NCI-H2029 treated with DMSO at 0.1 percent for 48 hours (cell line): Measurements from ENCODE around the gene CEP164.
"Not testable (repeated sequence)": the region's sequence is repeated elsewhere in the genome, so short reads cannot be mapped to it uniquely, and the experiment has no call there.

Experiments
- DNase-seq: peaks from one replicate; lab custom pipeline; 2025; lab: John Stamatoyannopoulos, UW

The CEP164 gene

DNA sequence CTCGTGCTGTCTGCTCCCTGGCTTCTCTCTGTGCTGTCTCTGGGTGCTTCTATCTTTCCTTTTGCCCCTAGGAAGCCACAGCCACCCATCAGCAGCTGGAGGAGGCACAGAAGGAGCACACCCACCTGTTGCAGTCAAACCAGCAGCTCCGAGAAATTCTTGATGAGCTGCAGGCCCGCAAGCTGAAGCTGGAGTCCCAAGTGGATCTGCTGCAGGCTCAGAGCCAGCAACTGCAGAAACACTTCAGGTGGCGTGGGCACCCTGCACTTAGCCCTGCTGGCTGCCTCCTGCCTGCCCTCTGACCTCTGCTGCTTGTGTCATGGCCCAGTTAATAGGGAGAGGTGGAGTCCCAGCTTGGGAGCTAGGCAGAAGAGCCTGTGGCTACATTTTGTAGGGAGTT, 67.8 kb downstream of the CEP164 start:
- DNase-seq = no peak

DNA sequence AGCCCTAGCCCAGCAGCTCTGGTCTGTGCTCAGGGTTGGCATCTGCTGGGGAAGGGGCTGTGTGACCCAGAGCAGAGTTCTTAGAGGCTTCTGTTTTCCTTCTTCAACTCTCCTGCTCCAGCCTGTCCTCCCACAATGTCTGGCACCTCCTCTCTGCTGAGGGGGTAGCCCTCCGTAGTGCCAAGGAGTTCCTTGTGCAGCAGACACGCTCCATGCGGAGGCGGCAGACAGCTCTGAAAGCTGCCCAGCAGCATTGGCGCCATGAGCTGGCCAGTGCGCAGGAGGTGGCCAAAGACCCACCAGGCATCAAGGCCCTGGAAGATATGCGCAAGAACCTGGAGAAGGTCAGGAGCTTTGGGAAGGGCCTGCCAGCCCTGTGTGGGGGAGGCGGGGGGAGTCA, 69.3 kb downstream of the CEP164 start:
- no peak for DNase-seq

DNA sequence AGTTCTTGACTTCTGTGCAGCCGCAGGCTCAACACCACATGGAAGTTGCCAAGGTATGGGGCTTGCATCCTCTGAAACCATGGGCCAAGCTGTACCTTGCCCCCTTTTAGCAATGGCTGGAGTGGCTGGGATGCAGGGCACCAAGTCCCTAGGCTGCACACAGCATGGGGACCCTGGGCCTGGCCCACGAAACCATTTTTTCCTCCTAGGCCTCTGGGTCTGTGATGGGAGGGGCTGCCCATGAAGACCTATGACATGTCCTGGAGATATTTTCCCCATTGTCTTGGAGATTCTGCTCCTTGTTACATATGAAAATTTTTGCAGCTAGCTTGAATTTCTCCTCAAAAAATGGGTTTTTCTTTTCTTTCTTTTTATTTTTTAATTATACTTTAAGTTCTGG, 71.0 kb downstream of the CEP164 start:
- not testable (repeated sequence) for DNase-seq

DNA sequence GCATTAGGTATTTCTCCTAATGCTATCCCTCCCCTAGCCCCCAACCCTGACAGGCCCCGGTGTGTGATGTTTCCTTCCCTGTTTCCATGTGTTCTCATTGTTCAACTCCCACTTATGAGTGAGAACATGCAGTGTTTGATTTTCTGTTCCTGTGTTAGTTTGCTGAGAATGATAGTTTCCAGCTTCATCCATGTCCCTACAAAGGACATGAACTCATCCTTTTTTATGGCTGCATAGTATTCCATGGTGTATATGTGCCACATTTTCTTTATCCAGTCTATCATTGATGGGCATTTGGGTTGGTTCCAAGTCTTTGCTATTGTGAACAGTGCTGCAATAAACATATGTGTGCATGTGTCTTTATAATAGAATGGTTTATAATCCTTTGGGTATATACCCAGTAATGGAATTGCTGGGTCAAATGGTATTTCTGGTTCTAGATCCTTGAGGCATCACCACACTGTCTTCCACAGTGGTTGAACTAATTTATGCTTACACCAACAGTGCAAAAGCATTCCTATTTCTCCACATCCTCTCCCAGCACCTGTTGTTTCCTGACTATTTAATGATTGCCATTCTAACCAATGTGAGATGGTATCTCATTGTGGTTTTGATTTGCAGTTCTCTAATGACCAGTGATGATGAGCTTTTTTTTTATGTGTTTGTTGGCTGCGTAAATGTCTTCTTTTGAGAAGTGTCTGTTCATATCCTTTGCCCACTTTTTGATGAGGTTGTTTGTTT, 71.6 kb downstream of the CEP164 start:
- DNase-seq = not testable (repeated sequence)

DNA sequence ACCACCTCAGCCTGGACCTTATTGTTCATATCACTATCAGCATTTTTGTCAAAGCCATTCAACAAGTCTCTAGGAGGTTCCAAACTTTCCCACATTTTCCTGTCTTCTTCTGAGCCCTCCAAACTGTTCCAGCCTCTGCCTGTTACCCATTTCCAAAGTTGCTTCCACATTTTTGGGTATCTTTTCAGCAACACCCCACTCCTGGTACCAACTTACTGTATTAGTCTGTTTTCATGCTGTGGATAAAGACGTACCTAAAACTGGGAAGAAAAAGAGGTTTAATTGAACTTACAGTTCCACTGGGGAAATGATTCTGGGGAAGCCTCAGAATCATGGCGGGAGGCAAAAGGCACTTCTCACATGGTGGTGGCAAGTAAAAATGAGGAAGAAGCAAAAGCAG, 78.2 kb downstream of the CEP164 start:
- DNase-seq = not testable (repeated sequence)

DNA sequence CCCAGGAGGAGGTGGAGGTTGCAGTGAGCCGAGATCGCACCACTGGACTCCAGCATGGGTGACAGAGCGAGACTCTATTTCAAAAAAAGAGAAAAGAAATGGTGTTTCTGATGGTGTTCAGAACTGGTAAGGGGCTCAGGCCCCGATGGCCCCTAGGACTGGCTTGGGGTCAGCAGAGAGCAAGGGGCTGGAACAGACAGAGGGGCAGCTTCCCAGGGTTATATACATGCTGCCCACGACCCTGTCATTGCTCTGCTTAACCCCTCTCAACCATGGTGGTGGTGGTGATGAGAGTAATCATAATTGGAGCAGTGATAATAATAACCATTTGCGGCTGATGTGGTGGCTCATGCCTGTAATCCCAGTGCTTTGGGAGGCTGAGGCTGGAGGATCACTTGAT, 79.4 kb downstream of the CEP164 start:
- DNase-seq = no peak

DNA sequence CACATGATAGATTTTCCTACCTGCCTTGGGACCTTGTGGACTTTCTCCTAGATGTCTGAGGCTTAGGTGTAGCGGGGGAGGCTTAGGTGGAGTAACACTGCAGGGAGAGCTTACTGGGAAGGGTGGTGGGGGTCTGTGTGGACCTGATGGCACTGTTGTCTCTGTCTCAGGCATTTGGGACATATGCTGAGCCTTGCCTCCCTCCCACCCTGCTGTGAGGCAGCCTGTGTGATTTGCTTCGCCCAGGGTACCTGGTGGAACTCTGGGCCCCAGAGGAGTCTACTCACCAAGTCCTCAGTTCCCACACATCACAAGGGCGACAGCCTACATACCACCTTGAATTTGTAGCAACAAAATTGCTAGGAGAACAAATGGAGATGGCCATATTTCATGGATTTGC, 80.7 kb downstream of the CEP164 start:
- no peak for DNase-seq

DNA sequence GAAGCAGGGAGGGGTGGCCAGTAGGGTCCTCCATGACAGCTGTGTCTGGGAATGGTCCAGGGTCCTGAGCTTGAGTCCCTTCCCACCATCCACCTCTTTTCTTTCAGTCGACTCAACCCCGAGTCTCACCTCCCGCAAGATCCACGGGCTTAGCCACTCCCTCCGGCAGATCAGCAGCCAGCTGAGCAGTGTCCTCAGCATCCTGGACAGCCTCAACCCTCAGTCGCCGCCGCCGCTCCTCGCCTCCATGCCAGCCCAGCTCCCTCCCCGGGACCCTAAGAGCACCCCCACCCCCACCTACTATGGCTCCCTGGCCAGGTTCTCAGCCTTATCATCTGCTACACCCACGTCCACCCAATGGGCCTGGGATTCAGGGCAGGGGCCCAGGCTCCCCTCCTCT, 81.9 kb downstream of the CEP164 start:
- no peak for DNase-seq

DNA sequence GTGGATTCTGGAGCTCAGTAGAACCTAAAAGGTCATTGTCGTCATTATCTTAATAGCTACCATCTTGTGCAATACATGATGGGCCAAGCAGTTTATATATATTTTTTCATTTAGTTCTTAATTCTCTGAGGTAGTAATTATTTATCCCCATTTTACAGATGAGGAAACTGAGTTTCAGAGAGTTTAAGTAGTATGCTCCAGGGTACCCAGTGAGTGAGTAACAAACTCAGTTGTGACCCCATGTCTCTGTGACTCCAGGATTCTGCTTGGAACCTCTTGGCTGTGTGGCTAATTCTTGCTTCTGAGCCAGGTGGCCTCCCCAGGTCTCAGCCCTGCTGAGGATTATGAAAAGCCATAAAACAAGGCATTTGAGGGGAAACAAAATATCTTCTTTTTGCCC, 82.6 kb downstream of the CEP164 start:
- no peak for DNase-seq

DNA sequence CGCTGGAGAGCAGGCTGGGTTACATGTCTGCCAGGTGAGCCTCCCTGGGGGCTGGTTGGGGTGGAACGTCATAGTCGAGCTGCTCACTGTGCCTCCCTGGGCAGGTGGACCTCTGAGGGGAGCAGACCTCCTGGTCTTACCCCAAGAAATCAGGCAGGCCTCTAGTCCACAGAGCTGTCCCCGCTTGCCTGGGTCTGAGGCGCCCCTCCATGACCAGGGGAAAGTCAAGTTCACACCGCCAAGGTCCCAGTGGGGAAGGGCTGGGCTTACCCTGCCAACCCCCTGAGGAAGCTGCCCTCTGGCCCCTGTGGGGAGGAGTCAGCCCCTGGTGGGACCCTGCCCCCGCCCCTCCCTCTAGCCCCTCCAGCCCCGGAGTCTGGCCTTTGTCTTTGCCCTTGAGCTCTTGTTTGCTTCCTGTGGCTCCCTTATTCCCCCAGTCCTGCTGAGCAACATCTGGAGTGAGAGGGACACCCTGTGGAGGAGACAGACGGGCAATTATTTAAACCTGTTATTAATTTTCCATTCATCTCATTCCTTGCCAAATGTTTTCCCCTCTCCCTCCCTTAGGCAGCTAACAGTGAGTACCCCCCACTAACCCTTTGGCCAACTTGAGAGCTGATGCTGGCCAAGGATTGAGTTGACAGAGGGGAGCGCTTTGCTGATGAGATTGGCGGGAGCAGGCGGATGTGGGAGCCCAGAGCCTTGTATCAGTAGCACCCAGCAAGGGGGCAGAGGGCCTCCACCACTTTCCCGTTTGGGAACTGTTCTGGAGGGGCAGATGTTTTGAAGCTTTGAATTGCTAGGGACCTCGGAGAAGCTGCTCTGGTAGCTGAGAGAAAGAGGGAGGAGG, 83.4 kb downstream of the CEP164 start:
- DNase-seq = no peak

DNA sequence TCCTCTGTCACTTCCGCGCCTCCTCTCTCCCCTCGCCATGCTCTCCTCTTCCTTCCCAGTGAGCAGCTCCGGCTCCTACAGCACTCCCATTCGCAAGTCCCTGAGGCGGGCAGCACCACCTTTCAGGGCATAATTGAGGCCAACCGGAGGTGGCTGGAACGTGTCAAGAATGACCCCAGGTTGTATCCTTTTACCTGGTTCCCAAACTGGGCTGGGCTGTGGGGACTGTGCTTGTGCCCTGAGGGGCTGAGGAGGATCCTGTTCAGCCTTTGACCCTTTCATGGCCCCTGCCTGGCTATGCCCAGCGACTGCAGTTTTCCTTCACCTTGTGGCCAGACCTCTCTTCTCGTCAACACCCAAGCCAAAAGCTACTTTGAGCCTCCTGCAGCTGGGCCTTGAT, 84.1 kb downstream of the CEP164 start:
- DNase-seq = no peak

DNA sequence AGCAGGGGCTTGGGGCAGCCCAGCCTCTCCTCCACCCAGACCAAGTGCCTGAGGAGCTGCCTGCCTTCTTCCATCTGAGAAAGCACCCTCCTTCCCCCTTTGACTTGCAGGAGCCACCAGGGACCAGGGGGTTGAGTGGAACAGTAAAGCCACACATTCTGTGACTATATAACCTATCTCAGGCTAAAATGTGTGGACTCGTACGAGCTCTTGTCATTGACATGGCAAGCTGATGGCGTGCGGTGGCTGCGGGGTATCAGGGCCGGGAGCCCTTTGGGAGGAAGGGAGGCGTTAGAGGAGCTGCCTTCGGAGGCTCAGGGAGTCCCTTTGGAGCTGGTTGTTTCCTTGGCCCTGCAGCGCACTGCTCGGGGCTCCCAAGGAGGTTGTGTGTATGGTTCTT, 84.5 kb downstream of the CEP164 start:
- no peak for DNase-seq

DNA sequence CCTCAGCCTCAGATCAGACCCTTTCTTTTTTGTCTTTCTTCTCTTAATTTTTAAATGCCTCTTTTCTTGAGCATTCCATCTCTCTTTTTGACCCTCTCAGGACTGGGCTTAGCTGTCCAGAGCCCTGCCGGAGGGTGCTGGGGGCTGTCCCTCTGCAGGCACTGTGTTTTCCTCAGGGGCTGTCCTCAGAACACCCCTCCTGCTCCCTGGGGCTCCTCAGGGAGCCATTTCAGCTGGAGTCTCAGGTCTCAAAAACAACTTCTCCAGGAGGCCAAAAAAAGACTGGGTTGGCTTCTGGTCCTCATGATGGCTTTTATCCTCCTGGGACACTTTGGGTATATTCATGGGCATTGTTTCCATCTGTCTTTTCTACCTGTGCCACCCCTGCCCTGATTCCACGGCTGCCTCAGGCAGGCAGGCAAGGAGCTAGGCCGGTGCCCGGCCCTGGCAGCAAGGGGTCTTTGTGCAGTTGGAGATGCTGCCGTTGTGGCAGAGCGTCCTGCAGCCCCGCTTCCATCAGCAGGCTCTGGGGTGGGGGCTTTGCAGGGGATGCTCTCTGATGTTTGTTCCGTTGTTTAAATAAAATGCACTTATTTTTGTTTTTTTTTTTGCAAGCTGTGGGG, 85.1 kb downstream of the CEP164 start:
- DNase-seq = no peak

DNA sequence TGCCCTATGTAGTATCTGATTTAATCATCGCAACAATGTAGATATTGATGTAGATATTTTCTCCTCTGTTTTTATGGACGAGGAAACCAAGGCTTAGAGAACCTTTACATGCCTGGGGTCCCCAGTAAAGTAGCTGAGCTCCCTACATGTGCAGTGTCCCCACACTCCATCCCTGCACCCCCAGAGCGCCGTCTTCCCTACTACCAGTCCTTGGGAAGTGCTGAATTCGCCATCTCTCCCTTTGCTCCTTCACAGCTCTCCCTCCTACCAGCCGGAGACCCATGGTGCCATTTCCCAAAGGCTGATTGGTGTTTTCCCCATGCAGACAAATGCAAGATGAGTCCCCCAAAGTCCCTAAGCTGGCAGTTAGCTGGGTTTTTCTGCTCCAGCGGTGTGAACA, 86.0 kb downstream of the CEP164 start:
- DNase-seq = no peak

DNA sequence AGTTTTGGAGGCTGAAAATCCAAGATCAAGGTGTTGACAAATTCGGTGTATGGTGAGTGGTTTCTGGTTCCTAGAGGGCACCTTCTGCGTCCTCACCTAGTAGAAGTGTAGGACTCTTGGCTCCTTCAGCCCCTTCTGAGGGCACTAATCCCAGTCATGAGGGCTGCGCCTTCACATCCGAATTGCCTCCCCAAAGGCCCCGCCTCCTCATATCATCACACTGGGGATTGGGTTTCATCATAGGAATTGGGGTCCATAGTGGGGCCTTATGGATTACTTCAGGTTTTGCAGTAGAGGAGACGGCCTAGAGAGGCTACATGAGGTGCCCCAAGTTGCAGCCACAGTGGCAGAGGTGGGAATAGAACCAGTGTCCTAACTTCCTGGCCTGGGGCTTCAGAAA, 87.1 kb downstream of the CEP164 start:
- no peak for DNase-seq

DNA sequence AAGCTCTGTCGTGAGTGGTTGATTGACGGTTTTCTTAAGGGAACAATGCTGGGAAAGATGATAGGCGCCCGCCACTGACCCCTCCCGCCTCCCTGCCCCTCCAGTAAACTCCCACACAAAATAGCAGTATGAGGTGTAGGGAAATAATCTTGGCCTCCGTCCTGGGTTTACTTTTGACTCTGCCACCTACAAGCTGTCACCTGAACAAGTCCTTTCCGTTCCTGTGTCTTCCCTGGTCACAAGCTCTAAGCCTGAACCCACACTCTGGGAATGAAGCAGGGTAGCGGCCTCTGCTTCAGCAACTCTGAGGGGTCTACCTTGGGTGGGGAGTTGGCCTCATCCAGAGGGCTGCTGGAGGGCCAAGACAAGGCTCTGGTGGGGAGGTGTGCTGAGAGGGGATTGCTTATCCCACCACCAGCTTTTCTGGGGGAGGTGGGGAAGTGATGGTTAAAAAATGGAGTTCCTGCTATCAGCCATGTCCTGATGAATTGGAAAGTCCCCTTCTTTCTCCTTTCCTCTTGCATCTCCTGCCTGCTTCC, 87.8 kb downstream of the CEP164 start:
- no peak for DNase-seq

DNA sequence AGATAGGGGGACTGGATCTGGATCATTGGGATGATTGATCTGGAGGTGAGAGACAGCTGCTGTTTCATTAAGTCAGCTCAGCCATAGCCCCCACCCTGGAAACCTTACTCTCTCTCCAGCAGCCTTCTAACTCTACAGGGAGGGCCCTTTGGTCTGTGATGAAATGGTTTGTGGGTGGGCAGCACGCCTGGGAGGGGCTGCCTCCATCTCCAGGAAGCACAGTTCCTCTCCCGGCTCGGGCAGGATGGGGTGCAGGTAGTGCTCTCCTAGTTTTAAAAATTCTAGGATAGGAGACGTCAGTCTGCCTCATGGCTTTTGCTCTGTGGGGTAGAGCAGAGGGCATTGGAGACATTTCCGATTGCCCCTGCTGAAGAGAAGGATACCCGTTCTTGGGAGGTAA, 89.7 kb downstream of the CEP164 start:
- DNase-seq = no peak

DNA sequence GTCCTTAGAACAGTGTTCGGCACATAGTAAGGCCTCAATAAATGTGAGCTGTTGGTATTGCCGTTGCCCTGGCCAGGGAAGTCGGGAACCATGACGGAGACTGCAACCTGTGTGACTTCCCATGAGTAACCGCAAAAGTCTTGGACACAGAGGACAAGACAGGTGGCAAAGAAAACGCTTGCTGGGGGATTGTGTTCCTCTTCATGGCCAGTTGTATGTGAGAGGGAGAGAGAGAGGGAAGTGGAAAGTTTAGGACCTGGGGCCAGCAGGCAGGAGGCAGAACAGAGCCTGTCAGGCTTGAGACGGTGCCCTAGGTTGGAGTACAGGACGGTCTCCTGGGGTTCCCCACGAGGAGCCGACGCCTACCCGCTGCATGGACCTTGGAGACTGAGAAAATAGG, 90.2 kb downstream of the CEP164 start:
- DNase-seq = no peak

DNA sequence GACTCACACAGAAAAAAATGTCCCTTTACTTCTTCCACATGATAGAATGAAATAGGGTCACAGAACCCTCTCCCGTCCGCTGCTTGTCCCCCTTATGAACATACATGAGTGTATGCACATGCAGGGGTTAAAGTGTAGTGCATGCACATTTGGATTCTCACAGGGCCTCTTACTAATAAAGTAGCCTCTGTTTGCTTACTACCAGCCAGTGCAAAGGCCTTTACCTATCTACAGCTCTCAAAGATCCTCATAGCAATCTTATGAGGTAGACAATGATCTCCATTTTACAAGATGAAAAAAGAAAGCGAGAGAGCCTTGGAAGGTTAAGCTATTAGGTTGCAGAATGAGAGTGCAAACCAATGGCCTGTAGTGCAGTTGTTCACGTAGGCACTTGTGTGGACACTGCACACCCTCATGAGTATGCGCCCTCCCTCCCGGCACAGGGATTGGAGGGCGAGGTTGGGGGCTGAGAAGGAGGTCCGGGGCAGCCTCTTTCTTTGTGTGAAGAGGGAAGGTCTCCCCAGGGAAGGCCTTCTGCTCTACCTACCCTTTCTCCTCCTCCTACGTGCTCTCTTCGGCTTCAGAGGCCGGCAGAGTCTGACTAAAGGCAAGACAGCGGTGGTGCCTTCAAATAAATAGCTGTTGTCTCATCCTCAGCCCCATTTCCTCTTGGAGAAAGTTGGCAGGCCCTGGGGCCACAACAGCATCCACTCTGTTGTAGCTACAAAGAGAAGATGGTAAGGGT, 91.3 kb downstream of the CEP164 start:
- DNase-seq = no peak

DNA sequence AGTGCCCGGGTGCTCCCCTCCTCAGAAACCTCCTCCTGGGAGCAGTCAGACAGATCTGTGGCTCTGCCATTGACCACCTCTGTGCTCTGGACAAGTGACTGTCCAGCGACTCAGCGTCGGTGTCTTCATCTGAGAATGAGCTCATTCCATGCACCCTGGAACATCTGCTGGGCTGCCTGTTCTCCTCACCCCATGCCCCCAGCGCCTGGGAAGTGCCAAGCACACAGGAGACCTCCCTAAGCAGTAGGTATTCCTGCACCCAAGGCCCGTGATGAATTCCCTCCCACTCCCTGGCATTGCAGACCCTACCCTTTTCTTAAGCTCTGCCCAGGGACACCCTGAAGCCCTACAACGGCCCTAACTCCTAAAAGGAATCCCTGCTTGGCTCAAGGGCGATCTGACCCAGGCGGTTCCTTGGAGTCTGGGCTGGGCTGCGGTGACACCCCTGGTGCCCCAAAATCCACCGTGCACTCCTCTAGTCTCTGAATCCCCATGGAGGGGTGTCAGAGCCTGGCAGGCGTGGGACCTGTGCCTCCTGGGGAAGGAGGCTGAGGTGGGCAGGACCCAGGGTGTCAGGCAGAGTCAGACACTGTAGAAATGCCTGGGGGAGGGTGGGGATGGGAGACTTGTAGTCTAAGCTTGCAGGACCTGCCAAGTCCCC, 92.0 kb downstream of the CEP164 start:
- no peak for DNase-seq

DNA sequence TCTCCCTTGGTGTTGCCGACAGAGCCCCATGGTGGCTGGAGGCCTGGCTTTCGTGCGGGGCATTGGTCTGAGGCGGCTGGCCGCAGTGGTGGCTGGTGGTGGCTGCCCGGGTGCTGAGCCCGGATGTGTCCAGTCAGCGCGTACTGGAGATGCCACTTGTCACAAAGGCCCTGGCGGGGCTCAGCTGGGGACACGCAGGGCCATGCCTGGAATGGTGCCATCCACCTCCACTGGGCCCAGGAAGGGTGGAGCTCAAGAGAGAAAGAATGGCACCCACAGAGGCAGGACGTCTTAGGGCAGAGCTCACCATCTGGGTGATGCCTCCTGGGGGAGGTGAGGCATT, 92.5 kb downstream of the CEP164 start:
- no peak for DNase-seq

DNA sequence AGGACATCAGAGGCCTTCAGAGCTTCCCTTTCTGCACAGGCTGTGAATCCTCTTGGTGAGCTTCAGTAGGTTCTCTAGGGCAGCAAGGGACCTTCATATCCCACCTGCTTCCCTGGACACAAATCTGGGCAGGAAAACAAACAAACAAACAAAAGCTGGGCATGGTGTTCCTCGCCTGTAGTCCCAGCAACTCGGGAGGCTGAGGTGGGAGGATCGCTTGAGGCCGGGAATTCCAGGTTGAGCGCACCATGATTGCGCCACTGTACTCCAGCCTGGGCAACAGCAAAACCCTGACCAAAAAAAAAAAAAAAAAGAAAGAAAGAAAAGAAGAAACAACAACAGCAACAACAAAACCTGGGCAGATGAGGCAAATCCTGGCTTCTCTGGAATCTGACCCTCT, 92.9 kb downstream of the CEP164 start:
- no peak for DNase-seq
